Thymus (tissue), 11 donors: ENCODE data around the gene DNAAF3. TPM values are rescaled to one million over a fixed set of nuclear protein-coding genes. Genes with fewer than 3 reads are reported as not detected.
A peak's percentile ranks its signal among the peaks of the same experiment; 100 is the strongest.

ENCODE experiments used
- DNase-seq, 9 donors: peaks; one replicate each; pipeline ENCODE4 v3.0.0-alpha.2; 2013; ENCODE audit warnings: low spot score in 9 of 9, low read depth in 6 of 9, missing footprints in 1 of 9
- H3K27ac ChIP-seq, 2 donors: one replicate each; pipeline ENCODE4 v1.5.1; 2013; ENCODE audit warnings: control low read depth in 1 of 2, low read depth in 1 of 2, low read length in 1 of 2, mild to moderate bottlenecking in 1 of 2, moderate library complexity in 1 of 2
- H3K27me3 ChIP-seq, 2 donors: one replicate each; pipeline ENCODE4 v1.5.1; 2013; ENCODE audit warnings: low read length in 1 of 2; ENCODE audit not compliant: control insufficient read depth in 2 of 2, insufficient read depth in 1 of 2
- H3K36me3 ChIP-seq, 2 donors: one replicate each; pipeline ENCODE4 v1.5.1; 2013; ENCODE audit warnings: low read length in 1 of 2, mild to moderate bottlenecking in 1 of 2, moderate library complexity in 1 of 2; ENCODE audit not compliant: control insufficient read depth in 2 of 2, insufficient read depth in 2 of 2
- H3K4me1 ChIP-seq, 2 donors: one replicate each; pipeline ENCODE4 v1.5.1; 2013; ENCODE audit warnings: low read length in 2 of 2; ENCODE audit not compliant: control insufficient read depth in 2 of 2, insufficient read depth in 2 of 2
- H3K4me3 ChIP-seq, 2 donors: one replicate each; pipeline ENCODE4 v1.5.1; 2013; ENCODE audit warnings: low read length in 2 of 2, control low read depth in 1 of 2, mild to moderate bottlenecking in 1 of 2
- H3K9me3 ChIP-seq, 2 donors: one replicate each; pipeline ENCODE4 v1.5.1; 2013; ENCODE audit warnings: low read length in 1 of 2, mild to moderate bottlenecking in 1 of 2; ENCODE audit not compliant: control insufficient read depth in 2 of 2, insufficient read depth in 1 of 2
- WGBS: extraction: QIAGEN DNeasy Blood & Tissue Kit; methylation state at CpG from one replicate; pipeline ENCODE4 v1.1.7; 2013; 5-methylcytosine and 5-hydroxymethylcytosine counted together
- polyA plus RNA-seq: library from polyadenylated mRNA; stranded (reverse); fragments of 200-250 nt; gene quantifications from one replicate; pipeline ENCODE4 v1.2.3, GENCODE V29; 2013
- total RNA-seq: library from RNA; stranded (reverse); fragments of 120-200 nt; gene quantifications from one replicate; pipeline ENCODE4 v1.2.4, GENCODE V29; 2013
- donor health status: healthy.

DNAAF3 gene
- total and polyA plus RNA-seq, 2 donors, result 0.24 to 0.64 TPM

- H3K36me3 ChIP-seq, result no peaks in the 10 kb centered on the region
- peak within 1 kb of the TSS; percentile 20 to 40 for H3K4me3 ChIP-seq
- peaks cover 4 to 15% of the 10 kb centered on the region in 2 donors for H3K9me3 ChIP-seq
- H3K4me1 ChIP-seq, result peaks cover 15 to 19% of the 10 kb centered on the region in 2 donors
- peak in 3 of 9 donors; percentile 47 to 68 (median 63) for DNase-seq
- H3K27ac ChIP-seq, result no peak within 1 kb of the TSS
- H3K27me3 ChIP-seq, result peaks cover 14 to 73% of the 10 kb centered on the region in 2 donors
- WGBS, result 3% methylated on average over 68 of the region's 68 CpGs
Observed at GRCh38 chr19:55179606-55180484, 13.4 kb upstream of the DNAAF3 start, which contains the start of gene SYT5. TSS of gene SYT5 (minus strand) at chr19:55180289. CDS start at chr19:55179041, 1,248 bp downstream.

- peaks cover 23 to 82% of the 10 kb centered on the region in 2 donors for H3K27me3 ChIP-seq
- 3% methylated on average over 61 of the region's 61 CpGs for WGBS
- no peaks in the 10 kb centered on the region for H3K36me3 ChIP-seq
- DNase-seq, result peak in 8 of 9 donors; percentile 62 to 94 (median 83)
- peaks cover 10 to 21% of the 10 kb centered on the region in 2 donors for H3K9me3 ChIP-seq
- no peak overlapping the region for H3K27ac ChIP-seq
- peak overlapping the region; percentile 20 to 40 for H3K4me3 ChIP-seq
- H3K4me1 ChIP-seq, result peaks cover 15 to 20% of the 10 kb centered on the region in 2 donors
Observed at GRCh38 chr19:55178781-55179599, 12.6 kb upstream of the DNAAF3 start.

- Histone ChIP-seq H3K36me3 (no peaks in the 10 kb centered on the region), H3K9me3 (peaks cover 10 to 18% of the 10 kb centered on the region in 2 donors), H3K27ac (no peak overlapping the region), H3K4me1 (peaks cover 15 to 26% of the 10 kb centered on the region in 2 donors), H3K4me3 (no peak overlapping the region), H3K27me3 (peaks cover 40 to 95% of the 10 kb centered on the region in 2 donors)
- DNase-seq, result no peak
- WGBS, result 39% methylated on average over 2 of the region's 2 CpGs
Observed at GRCh38 chr19:55176076-55176475, 9.7 kb upstream of the DNAAF3 start.

GRCh38 chr19:55175117-55175867 is 8.9 kb upstream of the DNAAF3 start:
- no peak overlapping the region for H3K4me3 ChIP-seq
- 66% methylated on average over 43 of the region's 43 CpGs for WGBS
- no peak overlapping the region for H3K27ac ChIP-seq
- H3K4me1 ChIP-seq, result peaks cover 15 to 25% of the 10 kb centered on the region in 2 donors
- peaks cover 41 to 95% of the 10 kb centered on the region in 2 donors for H3K27me3 ChIP-seq
- DNase-seq, result no peak
- no peaks in the 10 kb centered on the region for H3K36me3 ChIP-seq
- peaks cover 10 to 18% of the 10 kb centered on the region in 2 donors for H3K9me3 ChIP-seq

GRCh38 chr19:55174425-55175116 is 8.2 kb upstream of the DNAAF3 start:
- WGBS, result 69% methylated on average over 21 of the region's 21 CpGs
- Histone ChIP-seq H3K27ac (no peak overlapping the region), H3K4me3 (no peak overlapping the region)

GRCh38 chr19:55173714-55174409 is 7.4 kb upstream of the DNAAF3 start:
- Histone ChIP-seq H3K9me3 (peaks cover 9 to 18% of the 10 kb centered on the region in 2 donors), H3K27me3 (peaks cover 41 to 94% of the 10 kb centered on the region in 2 donors), H3K4me1 (peaks cover 2 to 13% of the 10 kb centered on the region in 2 donors), H3K27ac (no peak overlapping the region), H3K36me3 (no peaks in the 10 kb centered on the region), H3K4me3 (peak overlapping the region; percentile 10 to 21)
- 2% methylated on average over 37 of the region's 37 CpGs for WGBS
- DNase-seq, result no peak

More at GRCh38 chr19:55174425-55175116, 8.2 kb upstream of the DNAAF3 start:
- peaks cover 41 to 94% of the 10 kb centered on the region in 2 donors for H3K27me3 ChIP-seq
- peaks cover 9 to 18% of the 10 kb centered on the region in 2 donors for H3K9me3 ChIP-seq
- H3K4me1 ChIP-seq, result peaks cover 9 to 20% of the 10 kb centered on the region in 2 donors
- no peaks in the 10 kb centered on the region for H3K36me3 ChIP-seq
- DNase-seq, result no peak

- H3K27ac ChIP-seq, result no peak overlapping the region
- peaks cover 0 to 7% of the 10 kb centered on the region in 2 donors for H3K4me1 ChIP-seq
- H3K27me3 ChIP-seq, result peaks cover 41 to 88% of the 10 kb centered on the region in 2 donors
- peaks cover 9 to 18% of the 10 kb centered on the region in 2 donors for H3K9me3 ChIP-seq
- H3K4me3 ChIP-seq, result peak overlapping the region; percentile 10 to 21
- no peak for DNase-seq
- H3K36me3 ChIP-seq, result no peaks in the 10 kb centered on the region
- 6% methylated on average over 32 of the region's 32 CpGs for WGBS
Observed at GRCh38 chr19:55173186-55173713, 6.8 kb upstream of the DNAAF3 start.
